HG03575 (cell line): Measurements from ENCODE around the gene C1orf226.
"Not testable (repeated sequence)": the region's sequence is repeated elsewhere in the genome, so short reads cannot be mapped to it uniquely, and the experiment has no call there.

Source experiments
- ATAC-seq: cut with Tn5 transposase; IDR thresholded peaks from one replicate; pipeline ENCODE4 v1.9.1; 2021; ENCODE audit not compliant: unreplicated experiment, insufficient number of reproducible peaks, low FRiP score; ENCODE audit errors: extremely low read depth

The C1orf226 gene, protein sequence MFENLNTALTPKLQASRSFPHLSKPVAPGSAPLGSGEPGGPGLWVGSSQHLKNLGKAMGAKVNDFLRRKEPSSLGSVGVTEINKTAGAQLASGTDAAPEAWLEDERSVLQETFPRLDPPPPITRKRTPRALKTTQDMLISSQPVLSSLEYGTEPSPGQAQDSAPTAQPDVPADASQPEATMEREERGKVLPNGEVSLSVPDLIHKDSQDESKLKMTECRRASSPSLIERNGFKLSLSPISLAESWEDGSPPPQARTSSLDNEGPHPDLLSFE

DNA sequence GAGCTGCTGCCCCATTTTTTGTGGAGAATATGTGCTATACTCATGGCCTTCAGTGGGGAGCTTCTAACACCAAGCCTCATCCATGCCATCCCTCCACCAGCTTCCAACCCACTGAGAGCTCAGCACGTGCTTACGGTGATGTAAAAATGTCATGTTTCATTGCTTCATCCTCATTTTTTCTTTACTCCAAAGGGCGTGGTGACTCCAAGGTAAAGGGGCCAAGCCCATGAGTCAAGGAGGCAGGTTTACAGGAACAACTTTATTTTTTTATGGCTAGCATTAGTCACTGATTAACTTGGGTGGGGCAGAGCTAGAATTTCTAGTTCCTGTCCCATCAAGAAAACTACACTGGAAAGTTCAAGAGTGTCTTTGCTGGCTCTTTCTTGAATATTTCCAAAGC lies at the start of gene C1orf226:
TSS of gene C1orf226 (plus strand) at position 346 of the 400 bp plus-strand sequence. CDS start 174 bp downstream, outside the sequence.
- ATAC-seq: no peak

DNA sequence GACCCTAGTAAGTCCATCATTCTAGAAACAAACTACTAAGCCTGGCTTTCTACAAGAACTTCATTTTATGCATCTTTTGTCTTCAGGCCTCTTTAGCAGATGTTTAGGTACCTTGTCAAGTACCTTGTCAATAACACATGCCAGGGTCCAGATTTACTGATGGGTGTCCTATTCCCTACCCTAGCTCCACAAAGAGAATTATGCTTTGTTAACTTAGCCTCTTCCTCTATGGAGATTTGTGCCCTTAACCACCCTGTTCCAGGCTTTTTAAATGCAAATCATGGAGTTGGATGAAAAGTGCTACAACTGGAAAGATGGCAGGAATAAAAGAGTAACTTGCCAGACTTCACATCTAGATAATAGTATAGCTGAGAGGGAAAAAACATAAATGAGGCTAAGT lies 47.5 kb upstream of the C1orf226 start:
- no peak for ATAC-seq

- ATAC-seq: no peak
Measured at GRCh38 chr1:162335126-162335525, 46.4 kb upstream of the C1orf226 start.

- ATAC-seq: no peak
Measured at GRCh38 chr1:162336621-162337285, 44.8 kb upstream of the C1orf226 start.

- no peak for ATAC-seq
Measured at GRCh38 chr1:162342452-162342983, 39.0 kb upstream of the C1orf226 start.

DNA sequence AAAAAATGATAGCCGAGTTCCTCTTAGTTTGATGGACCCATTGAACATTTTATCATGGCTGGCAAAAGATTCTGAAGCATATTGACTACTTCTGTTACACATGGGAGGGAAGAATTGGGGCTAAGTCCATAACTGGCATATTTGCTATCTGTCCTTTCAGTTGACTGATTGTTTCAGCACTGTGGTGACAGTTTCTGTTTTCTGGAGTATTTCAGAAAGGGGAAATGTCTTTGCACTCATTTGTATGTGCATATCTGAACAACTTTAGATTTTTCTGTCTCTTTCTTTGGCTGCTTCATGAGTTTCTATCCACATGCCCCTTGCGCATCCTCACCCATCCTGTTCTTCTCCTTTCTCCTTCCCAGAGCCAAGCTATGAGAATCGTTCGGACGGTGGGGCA lies 38.1 kb upstream of the C1orf226 start:
- ATAC-seq: no peak

DNA sequence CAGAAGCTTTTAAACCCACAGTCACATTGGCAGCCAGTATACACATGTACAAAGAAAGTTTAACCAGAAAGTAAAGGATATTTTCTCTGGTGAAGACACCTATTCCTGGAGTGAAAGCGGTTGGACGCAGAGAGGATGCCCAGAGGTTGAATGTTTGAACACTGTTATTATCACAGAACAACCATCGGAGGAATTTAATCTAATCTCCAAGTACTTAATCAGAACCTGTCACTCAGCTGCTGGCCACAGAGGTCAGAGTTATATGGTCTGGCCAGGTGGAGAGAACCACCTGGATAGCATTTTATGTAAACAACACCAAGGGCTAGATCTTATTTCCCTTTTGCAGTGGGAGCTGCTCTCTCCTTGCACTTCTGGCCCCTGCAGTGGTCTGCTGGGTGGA lies 34.2 kb upstream of the C1orf226 start:
- ATAC-seq: no peak

- no peak for ATAC-seq
Measured at GRCh38 chr1:162349635-162350330, 31.7 kb upstream of the C1orf226 start.

GRCh38 chr1:162351246-162351842 lies 30.2 kb upstream of the C1orf226 start:
- ATAC-seq: no peak

DNA sequence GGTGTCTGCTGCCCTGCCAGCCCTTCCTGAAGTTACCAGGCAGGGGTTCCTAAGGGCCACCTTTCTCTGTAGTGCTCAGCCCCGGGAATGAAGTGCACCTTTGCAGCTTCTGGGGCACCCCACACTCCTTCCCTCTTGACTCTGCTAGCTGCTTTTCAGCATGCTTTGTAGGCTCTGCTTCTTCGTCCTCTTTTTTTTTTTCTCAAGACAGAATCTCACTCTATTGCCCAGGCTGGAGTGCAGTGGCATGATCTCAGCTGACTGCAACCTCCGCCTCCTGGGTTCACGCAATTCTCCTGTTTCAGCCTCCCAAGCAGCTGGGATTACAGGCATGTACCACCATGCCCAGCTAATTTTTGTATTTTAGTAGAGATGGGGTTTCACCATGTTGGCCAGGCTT lies 29.7 kb upstream of the C1orf226 start:
- ATAC-seq: not testable (repeated sequence)

DNA sequence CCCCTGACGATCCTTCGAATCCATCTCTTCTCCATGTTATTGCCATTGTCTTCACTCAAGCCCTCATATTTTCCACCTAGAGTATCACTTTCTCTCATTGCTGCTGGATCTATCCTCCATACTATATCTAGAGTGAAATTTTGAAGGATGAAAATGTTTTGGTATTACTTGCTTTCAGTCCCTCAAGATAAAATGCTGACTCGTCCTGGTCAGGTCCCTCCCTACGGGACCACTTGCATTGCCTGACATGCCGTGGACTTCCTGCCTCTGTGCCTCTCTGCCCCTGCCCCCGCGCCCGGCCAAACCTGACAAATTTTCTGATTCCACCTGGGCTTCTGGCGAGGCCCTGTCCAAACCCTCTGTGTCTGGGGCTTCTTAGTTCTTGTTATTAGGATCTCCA lies 28.4 kb upstream of the C1orf226 start:
- ATAC-seq: no peak

DNA sequence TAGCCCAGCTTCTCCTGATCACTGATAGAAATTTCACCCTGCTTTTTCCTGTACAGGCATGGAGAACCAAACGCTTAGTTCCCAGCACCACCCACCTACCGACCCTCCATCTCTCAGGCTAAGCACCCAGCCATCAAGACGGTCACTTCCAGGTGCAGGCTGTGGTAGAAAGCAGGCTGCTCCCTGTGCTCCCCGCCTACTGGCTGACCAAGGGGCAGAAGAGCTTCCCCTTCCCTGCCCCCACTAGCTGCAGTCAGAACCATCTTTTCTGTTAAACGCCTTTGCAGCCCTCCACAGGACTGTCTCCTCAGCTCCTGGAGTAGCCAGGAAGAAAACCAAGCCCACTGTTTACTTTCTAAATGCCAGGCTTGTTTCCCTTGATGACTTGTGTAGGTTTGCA lies 27.8 kb upstream of the C1orf226 start:
- no peak for ATAC-seq

DNA sequence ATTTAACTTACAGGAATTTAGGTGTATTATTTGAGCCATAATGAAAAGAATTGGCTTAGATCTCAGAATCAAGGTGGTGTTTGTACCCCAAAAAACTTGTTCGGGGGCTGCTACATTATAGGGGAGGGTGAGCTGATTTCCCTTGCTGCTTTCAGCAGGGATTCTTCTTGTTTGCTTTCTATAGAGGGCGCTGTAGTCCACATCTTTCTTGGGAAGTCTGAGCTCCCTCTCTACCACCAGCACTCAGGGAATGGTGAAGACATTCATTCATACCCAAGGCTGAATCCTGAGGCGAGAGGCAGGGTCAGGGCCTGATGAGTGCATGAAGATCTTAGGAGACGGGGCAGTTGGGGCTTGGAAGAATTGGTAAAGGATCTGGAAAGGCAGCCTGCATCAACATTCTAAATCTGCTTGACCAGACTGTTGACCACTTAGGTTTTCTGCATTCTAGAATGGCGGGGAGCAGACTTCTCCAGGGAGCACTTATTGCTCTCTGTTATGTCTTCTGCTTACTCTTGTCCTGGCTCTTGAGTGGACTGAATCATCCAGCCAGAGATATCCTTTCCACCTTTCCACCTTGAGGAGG lies 23.8 kb upstream of the C1orf226 start:
- ATAC-seq: no peak

DNA sequence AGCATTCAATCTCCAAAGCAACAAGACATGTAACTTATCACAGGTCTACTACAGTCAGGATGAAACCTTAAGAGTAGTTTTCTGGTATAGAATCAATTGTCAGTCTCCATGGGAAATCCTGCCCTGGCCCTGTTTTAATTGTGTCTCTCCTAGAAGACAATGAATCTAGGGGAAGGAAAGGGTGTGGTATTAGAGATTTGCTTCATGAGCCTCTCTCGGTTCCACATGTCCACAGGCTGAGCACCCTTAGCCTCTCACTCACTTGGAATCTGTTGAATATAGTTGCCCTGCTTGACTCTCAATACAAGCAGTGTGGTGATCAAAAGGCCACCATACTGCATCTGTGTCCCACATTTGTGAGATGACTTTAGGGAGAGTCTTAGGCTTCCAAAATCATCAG lies 22.6 kb upstream of the C1orf226 start:
- no peak for ATAC-seq

GRCh38 chr1:162359523-162360236 lies 21.8 kb upstream of the C1orf226 start:
- no peak for ATAC-seq

DNA sequence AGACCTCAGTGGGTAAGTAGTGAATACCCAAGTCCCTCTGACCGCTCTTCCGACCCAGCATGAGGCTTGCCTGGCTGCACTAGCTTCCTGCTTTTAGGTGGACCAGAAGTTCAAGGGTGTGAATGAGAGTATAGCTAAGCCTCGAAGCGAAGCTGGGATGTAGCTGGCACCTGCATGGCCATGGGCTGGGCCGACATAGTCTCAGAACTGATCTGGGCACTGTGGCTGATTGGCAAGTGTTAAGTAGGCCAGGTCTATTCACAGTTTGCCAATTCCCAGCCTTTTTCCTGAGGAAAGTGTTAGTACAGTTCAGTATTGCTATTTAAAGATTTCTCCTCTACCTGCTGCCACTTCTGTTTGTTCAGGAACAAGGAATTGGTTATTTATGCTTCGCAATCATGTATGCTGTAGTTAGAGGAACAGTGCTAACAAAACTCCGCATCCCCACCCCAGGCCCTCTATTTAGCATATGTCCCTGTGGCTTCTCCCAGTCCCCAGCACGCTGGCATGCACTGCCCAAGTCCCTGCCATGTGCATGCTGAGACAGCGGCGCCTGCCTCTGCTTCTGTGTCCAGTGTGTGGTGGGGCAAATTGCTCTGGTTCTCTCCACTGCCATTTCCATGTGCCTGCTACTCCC lies 21.2 kb upstream of the C1orf226 start:
- no peak for ATAC-seq

DNA sequence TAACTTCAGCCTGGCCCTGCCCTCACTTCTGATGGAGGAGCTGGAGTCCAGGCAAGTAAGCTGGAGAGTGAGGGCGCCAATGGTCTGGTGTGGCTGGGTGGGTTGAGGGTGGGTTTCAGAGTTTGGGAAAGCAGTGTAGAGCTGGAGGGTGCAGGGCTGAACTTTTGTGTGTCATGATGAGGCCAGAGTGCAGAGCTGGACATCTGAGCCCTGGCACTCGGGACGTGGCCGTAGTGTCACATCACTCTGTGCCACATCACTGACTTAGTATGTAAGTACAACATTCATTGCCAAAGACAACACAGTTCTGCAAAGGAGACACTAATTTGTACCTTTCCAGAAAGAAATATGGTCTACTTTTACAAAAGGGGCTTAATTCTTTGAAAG lies 20.7 kb upstream of the C1orf226 start:
- no peak for ATAC-seq

DNA sequence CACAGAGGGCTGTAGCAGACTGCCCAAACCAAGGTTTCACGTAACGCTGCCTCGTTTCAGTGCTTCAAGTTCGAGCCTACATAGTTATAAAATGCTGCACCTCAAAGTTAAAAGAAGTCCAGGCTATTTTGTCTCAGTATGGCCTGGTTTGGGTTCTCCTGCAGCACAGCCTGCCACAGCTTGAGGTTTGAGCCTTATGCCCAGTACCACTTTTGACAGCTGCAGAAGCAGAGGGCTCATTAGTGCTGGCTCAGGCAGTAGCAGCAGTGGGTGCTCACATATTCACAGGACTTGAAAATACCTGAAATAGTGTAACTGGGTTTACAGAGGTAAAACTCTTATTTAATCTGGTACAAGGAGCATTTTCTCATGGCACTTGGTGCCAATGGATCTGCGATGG lies 20.2 kb upstream of the C1orf226 start:
- no peak for ATAC-seq
